ENCODE data around the gene PIK3R5.

The PIK3R5 gene

DNA sequence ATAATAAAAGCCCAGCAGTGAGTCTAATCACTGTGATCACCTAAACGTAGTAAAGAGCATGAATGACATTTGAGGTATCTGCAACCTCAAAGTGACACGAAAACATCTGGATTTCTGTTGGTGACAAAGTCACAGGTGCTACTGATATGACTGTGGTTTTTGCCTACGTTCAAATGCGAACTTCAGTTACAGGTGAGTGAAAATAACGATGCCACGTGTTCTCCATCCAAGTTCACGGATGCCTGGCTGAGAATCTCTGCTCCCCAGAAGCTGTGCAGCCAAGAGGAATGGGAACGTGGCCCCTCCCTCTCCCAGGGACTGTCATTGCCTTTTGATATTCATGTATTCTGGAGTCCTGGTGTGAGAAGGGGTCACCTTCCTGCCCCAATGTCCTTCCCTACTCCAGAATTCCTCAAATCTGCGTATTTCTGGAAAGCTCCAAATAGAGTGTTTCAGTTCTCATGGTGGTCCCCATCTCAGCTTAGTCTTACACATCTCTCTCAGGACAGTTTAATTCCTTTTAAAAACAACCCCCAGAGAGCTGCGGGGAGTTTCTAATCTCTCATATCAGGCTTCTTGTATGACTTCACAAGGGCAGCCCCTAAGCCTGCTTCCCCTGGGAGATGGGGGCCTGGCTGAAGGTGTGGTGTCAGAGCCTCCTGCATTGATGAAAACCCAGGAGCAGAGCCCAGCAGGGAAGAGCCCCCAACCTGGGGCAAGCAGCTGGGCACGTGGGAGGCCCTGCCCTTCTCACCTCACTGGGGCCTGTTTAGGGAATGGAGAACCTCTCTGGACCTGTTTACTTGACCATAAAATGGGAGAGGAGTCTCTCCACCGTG is 25.8 kb downstream of the PIK3R5 start:
- Mint-ChIP-seq H3K4me3 (peak overlapping the region; percentile 24), H3K27me3 (no peaks in the 10 kb centered on the region), H3K4me1 (peaks cover 59% of the 10 kb centered on the region), H3K27ac (peak overlapping the region; percentile 88), H3K9me3 (peaks cover 3% of the 10 kb centered on the region), H3K36me3 (peaks cover 34% of the 10 kb centered on the region)
- ATAC-seq (ENCODE audit: low read depth) = peak; percentile 62
- DNase-seq (ENCODE audit: low spot score in 2 of 2) = no peak

DNA sequence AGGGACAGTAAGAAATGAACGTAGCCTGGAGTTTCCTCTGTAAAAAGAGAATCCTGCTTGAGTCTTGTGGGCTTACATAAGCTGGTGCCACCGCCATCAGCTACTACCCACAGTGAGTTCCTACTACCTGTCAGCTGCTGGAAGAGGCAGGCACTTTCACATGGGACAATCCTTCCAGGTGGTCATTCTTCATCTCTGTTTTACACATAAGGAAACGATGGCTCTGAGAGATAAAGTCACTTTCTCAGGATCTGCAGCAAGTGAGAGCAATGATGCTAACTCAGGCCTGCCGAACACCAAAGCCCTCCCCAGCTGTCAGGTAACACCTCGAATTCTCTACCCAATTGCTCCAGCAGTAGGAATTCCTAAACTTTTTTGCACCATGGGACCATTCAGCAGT is 26.6 kb downstream of the PIK3R5 start:
- no peak overlapping the region for H3K4me3 Mint-ChIP-seq
- peak overlapping the region; percentile 88 for H3K27ac Mint-ChIP-seq
- H3K9me3 Mint-ChIP-seq = peaks cover 2% of the 10 kb centered on the region
- H3K27me3 Mint-ChIP-seq = no peaks in the 10 kb centered on the region
- ATAC-seq (ENCODE audit: low read depth) (no peak), DNase-seq (ENCODE audit: low spot score in 2 of 2) (no peak)
- H3K36me3 Mint-ChIP-seq = peaks cover 28% of the 10 kb centered on the region
- peaks cover 59% of the 10 kb centered on the region for H3K4me1 Mint-ChIP-seq

DNA sequence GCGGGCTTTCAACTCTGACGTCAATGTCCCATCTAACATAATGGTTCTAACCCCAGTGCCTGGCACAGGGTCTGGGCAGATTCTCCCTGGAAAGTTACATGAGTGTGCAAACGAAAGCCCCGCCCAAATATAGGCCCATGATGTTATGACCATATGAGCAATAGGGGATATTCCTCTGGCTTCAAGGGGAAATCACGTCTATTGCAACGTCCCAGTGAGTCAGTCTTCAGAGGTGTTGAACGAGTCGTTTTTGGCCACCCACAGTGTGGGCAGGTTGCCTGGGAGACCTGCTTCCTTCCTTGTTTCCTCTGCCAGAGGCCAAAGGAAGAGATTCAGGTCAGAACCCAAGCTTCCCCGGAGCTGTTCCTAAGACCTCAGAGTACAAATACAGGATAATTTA is 30.3 kb downstream of the PIK3R5 start:
- H3K9me3 Mint-ChIP-seq = peaks cover 8% of the 10 kb centered on the region
- no peak for DNase-seq (ENCODE audit: low spot score in 2 of 2)
- H3K36me3 Mint-ChIP-seq = peaks cover 38% of the 10 kb centered on the region

DNA sequence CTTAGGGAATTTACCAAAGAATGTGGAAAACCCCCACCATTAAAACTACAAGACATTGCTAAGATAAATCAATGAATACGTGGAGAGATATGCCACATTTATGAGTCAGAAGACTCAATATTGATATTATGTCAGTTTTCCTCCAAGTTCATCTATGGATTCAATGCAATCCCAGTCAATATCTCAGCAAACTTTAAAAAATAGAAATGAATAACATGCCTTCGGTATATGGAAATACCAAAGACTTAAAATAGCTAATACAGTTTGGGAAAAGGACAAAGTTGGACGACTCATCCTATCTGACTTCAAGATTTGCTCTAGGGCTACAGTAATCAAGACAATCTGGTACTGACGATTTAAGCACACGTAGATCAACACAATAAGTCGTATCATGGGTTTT is 31.2 kb downstream of the PIK3R5 start:
- DNase-seq (ENCODE audit: low spot score in 2 of 2) (no peak), ATAC-seq (ENCODE audit: low read depth) (no peak)
- H3K27ac Mint-ChIP-seq = peak overlapping the region; percentile 87
- no peak overlapping the region for H3K4me3 Mint-ChIP-seq
- peaks cover 33% of the 10 kb centered on the region for H3K4me1 Mint-ChIP-seq
- no peaks in the 10 kb centered on the region for H3K27me3 Mint-ChIP-seq
- peaks cover 16% of the 10 kb centered on the region for H3K9me3 Mint-ChIP-seq
- peaks cover 45% of the 10 kb centered on the region for H3K36me3 Mint-ChIP-seq

More for the DNA sequence above, 30.3 kb downstream of the PIK3R5 start:
- H3K4me1 Mint-ChIP-seq = peaks cover 41% of the 10 kb centered on the region
- H3K27me3 Mint-ChIP-seq = no peaks in the 10 kb centered on the region
- peak overlapping the region; percentile 87 for H3K27ac Mint-ChIP-seq
- H3K4me3 Mint-ChIP-seq = peak overlapping the region; percentile 57
- peak; percentile 65 for ATAC-seq (ENCODE audit: low read depth)

DNA sequence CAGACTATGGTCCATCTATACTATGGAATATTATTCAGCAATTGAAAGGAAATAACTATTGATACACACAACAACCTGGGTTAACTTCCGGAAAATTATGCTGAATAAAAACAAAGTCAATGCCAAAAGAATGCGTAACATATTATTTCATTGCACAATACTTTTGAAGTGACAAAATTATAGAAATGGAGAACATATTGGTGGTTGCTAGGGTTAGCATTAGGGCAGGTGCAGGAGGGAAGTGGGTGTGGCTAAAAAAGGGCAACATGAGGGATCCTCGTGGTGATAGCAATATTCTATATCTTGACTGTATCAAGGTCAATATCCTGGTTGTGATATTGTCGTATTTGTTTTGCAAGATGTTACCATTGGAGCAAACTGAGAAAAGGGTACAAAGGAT is 34.9 kb downstream of the PIK3R5 start:
- no peaks in the 10 kb centered on the region for H3K27me3 Mint-ChIP-seq
- peaks cover 41% of the 10 kb centered on the region for H3K36me3 Mint-ChIP-seq
- no peak overlapping the region for H3K4me3 Mint-ChIP-seq
- peaks cover 17% of the 10 kb centered on the region for H3K4me1 Mint-ChIP-seq
- DNase-seq (ENCODE audit: low spot score in 2 of 2) = no peak
- ATAC-seq (ENCODE audit: low read depth) = no peak
- H3K27ac Mint-ChIP-seq = no peak overlapping the region
- peaks cover 17% of the 10 kb centered on the region for H3K9me3 Mint-ChIP-seq

DNA sequence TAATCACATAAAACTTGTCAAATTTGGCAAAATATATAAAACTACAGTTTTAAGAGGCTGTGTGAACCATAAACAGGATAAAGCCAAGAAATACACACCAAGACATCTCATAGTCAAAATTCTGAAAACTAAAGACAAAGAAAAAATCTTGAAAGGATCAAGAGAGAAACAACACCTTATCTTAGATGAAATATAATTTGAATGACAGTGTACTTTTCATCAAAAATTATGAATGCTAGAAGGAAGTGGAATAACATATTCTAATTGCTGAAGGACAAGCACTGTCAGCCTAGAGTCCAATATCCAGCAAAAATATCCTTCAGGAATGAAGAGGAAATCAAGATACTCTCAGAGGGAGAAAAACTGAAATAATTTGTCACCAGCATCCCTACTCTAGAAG is 37.2 kb downstream of the PIK3R5 start:
- Mint-ChIP-seq H3K4me3 (no peak overlapping the region), H3K27me3 (no peaks in the 10 kb centered on the region), H3K4me1 (peaks cover 6% of the 10 kb centered on the region), H3K27ac (no peak overlapping the region), H3K36me3 (peaks cover 33% of the 10 kb centered on the region), H3K9me3 (peaks cover 17% of the 10 kb centered on the region)
- DNase-seq (ENCODE audit: low spot score in 2 of 2) = no peak
- ATAC-seq (ENCODE audit: low read depth) = no peak

DNA sequence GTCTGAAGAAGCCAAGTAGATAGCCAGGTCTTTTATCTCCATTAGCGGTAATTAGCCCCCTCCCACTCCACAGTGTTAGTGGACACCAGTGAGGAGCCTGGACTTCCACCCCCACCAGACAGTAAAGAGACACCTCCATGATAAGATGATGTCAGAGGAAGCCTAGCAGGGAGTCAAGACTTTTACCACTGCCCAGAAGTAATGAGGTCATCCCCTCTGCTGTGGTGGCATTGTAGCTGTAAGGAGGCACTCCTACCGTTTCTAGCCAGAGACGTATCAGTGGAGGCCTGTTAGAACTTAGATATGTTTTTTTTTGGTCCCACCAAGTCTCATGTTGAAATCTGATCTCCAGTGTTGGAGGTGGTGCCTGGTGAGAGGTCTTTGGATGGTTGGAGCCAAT is 38.1 kb downstream of the PIK3R5 start:
- H3K27me3 Mint-ChIP-seq = no peaks in the 10 kb centered on the region
- no peak overlapping the region for H3K4me3 Mint-ChIP-seq
- H3K36me3 Mint-ChIP-seq = peaks cover 38% of the 10 kb centered on the region
- ATAC-seq (ENCODE audit: low read depth) = no peak
- no peak overlapping the region for H3K27ac Mint-ChIP-seq
- peaks cover 10% of the 10 kb centered on the region for H3K4me1 Mint-ChIP-seq
- DNase-seq (ENCODE audit: low spot score in 2 of 2) = no peak
- peaks cover 17% of the 10 kb centered on the region for H3K9me3 Mint-ChIP-seq

DNA sequence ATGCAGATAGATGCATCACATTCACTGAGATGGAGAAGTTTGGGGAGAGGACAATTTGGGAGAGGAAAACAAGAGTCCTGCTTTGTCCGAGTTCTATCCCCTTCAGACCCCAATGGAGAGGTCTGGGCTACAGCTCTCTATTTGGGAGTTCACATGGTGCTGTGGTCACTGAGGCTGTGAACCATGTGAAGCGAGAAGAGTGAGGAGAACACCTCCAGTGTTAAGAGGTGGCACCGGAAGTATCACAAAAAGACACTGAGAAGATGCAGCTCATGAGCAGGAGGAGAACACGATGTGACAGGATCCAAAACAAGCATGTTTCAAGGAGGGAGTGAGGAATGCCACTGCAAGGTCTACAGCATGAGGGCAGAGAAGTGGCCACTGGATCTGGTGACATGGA is 39.7 kb downstream of the PIK3R5 start:
- no peak overlapping the region for H3K27ac Mint-ChIP-seq
- DNase-seq (ENCODE audit: low spot score in 2 of 2) (no peak), ATAC-seq (ENCODE audit: low read depth) (no peak)
- peaks cover 8% of the 10 kb centered on the region for H3K4me1 Mint-ChIP-seq
- peaks cover 11% of the 10 kb centered on the region for H3K9me3 Mint-ChIP-seq
- H3K4me3 Mint-ChIP-seq = no peak overlapping the region
- H3K36me3 Mint-ChIP-seq = peaks cover 30% of the 10 kb centered on the region
- H3K27me3 Mint-ChIP-seq = no peaks in the 10 kb centered on the region

DNA sequence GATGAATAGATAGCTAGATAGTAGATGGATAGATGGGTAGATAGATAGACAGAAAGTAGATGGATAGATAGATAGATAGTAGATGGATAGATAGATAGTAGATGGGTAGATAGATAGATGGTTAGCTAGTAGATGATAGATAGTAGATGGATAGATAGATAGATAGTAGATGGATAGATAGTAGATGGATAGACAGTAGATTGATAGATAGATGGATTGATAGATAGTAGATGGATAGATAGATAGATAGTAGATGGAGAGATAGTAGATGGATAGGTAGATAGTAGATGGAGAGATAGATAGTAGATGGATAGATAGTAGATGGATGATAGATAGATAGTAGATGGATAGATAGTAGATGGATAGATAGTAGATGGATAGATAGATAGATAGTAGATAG is 40.4 kb downstream of the PIK3R5 start:
- Mint-ChIP-seq H3K27ac (no peak overlapping the region), H3K36me3 (peaks cover 25% of the 10 kb centered on the region), H3K4me1 (peaks cover 6% of the 10 kb centered on the region), H3K27me3 (no peaks in the 10 kb centered on the region), H3K4me3 (no peak overlapping the region), H3K9me3 (peaks cover 10% of the 10 kb centered on the region)
- DNase-seq (ENCODE audit: low spot score in 2 of 2) = no peak
- ATAC-seq (ENCODE audit: low read depth) = no peak

DNA sequence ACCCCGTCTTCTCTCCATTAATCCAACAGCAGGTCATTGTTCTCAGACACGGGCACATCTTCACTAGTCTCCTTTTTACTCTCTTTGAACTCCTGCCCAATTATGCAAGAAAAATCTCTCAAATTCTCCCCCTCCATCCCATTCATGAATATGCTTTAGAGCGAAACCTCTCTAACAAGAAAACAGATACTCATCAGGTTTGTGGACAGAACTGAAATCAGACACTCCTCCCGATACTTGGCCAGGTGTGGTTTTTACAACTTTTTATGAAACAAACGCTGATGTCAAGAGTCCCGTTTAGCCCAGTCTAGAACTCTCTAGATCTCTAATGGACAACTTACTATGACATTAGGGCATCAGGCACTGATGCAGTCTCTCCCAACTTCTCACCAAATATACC is 40.9 kb downstream of the PIK3R5 start:
- H3K4me3 Mint-ChIP-seq = no peak overlapping the region
- peaks cover 6% of the 10 kb centered on the region for H3K4me1 Mint-ChIP-seq
- ATAC-seq (ENCODE audit: low read depth) = no peak
- no peak for DNase-seq (ENCODE audit: low spot score in 2 of 2)
- H3K27me3 Mint-ChIP-seq = no peaks in the 10 kb centered on the region
- no peak overlapping the region for H3K27ac Mint-ChIP-seq
- H3K9me3 Mint-ChIP-seq = peaks cover 4% of the 10 kb centered on the region
- peaks cover 21% of the 10 kb centered on the region for H3K36me3 Mint-ChIP-seq

DNA sequence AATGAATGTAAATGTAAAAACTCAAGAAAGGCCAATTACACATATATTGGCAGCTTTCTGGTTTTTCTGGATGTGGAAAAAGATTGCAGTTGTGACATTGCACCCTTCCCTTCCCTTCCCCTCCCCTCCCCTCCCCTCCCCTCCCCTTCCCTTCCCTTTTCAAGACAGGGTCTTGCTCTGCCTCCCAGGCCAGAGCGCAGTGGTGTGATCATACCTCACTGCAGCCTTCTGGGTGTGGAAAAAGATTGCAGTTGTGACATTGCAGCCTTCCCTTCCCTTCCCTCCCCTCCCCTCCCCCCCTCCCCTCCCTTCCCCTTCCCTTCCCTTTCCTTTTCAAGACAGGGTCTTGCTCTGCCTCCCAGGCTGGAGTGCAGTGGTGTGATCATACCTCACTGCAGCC is 41.7 kb downstream of the PIK3R5 start:
- H3K36me3 Mint-ChIP-seq = peaks cover 24% of the 10 kb centered on the region
- peaks cover 10% of the 10 kb centered on the region for H3K4me1 Mint-ChIP-seq
- H3K27ac Mint-ChIP-seq = no peak overlapping the region
- no peaks in the 10 kb centered on the region for H3K27me3 Mint-ChIP-seq
- DNase-seq (ENCODE audit: low spot score in 2 of 2) (no peak), ATAC-seq (ENCODE audit: low read depth) (no peak)
- no peak overlapping the region for H3K4me3 Mint-ChIP-seq
- peaks cover 1% of the 10 kb centered on the region for H3K9me3 Mint-ChIP-seq

DNA sequence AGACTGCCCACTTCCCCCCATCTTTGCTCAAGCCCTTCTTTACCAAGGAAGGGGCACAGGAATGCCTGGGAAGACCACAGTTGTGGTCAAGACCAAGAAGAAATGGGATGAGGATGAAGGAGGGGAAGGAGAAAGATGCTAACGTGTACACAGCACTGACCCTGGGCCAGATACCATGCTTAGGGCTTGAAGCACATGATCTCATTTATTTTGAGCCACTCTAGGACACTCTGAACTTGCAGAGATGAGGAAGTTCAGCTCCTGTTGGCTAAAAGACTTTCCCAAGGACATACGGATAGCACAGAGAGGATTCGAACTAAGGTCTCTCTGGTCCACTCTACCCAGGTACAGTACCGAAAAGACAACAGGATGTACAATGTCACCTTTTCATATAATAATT is 42.6 kb downstream of the PIK3R5 start:
- Mint-ChIP-seq H3K9me3 (peaks cover 1% of the 10 kb centered on the region), H3K36me3 (peaks cover 26% of the 10 kb centered on the region), H3K27ac (no peak overlapping the region), H3K4me1 (peaks cover 10% of the 10 kb centered on the region), H3K27me3 (no peaks in the 10 kb centered on the region), H3K4me3 (no peak overlapping the region)
- no peak for ATAC-seq (ENCODE audit: low read depth)
- DNase-seq (ENCODE audit: low spot score in 2 of 2) = no peak

DNA sequence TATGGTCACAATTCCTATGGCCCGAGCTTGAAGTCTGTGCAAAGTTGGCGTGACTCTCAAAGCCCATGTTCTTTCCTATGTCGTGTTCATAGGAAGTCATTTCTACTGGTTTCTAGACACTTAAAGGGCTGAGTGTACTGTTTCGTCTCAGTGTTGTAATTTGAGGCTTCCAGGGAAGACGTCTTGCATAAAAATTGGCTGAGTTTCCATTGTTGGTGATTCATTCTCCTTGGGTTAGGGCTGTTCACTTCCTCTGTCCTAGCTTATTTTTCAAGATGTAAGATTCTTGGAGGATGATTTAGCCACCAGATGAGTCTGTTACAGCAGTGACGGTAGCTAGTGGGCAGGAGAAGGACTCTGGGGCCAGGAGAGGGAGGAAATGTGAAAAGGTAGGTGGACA is 43.1 kb downstream of the PIK3R5 start:
- DNase-seq (ENCODE audit: low spot score in 2 of 2) (no peak), ATAC-seq (ENCODE audit: low read depth) (no peak)
- peaks cover 27% of the 10 kb centered on the region for H3K36me3 Mint-ChIP-seq
- H3K27me3 Mint-ChIP-seq = no peaks in the 10 kb centered on the region
- H3K4me1 Mint-ChIP-seq = peaks cover 10% of the 10 kb centered on the region
- H3K4me3 Mint-ChIP-seq = no peak overlapping the region
- H3K27ac Mint-ChIP-seq = no peak overlapping the region
- H3K9me3 Mint-ChIP-seq = peaks cover 1% of the 10 kb centered on the region

DNA sequence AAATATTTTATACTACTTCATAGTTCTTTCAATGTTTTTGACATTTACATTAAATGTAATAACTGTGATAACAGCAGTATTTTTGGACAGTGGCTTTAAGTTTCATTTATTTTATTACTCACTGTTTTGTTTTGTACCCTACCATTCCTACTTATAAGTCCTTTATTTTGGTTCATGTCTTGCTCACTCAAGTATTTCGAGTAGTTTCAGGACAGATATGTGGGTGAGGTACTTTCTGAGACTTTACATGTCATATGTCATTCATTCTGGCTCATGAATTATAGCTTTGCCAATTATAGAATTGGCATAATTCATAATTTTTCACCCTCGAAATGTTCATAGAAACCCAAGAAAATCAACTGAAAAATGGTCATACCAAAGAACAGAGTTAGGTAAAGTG is 44.4 kb downstream of the PIK3R5 start:
- peaks cover 16% of the 10 kb centered on the region for H3K4me1 Mint-ChIP-seq

More for the DNA sequence above, 44.4 kb downstream of the PIK3R5 start:
- Mint-ChIP-seq H3K27me3 (no peaks in the 10 kb centered on the region), H3K9me3 (peaks cover 1% of the 10 kb centered on the region), H3K27ac (no peak overlapping the region), H3K36me3 (peaks cover 29% of the 10 kb centered on the region), H3K4me3 (no peak overlapping the region)
- ATAC-seq (ENCODE audit: low read depth) = no peak
- no peak for DNase-seq (ENCODE audit: low spot score in 2 of 2)
